ENCODE data around the gene CRYZ. TPM values are rescaled to one million over a fixed set of nuclear protein-coding genes. Genes with fewer than 3 reads are reported as not detected.
"Not testable (repeated sequence)": the region's sequence is repeated elsewhere in the genome, so short reads cannot be mapped to it uniquely, and the experiment has no call there.

CRYZ gene
- total RNA-seq, 1 experiment from 2014 or later: 46.3 TPM

DNA sequence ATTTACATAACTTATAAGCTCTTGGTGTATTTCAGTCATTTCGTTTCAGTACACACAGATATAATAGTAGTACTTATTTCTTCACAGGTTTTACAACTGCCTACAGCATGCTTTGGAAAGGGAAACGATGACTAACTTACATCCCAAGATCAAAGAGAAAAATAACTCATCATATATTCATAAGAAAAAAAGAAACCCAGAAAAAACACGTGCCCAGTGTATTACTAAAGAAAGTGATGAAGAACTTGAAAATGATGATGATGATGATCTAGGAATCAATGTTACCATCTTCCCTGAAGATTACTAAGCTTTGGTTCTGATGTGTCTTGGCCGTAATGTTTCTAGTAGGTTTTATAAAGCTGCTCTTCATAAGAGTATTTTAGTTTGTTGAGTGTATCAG, 31.0 kb upstream of the CRYZ start:
- no peak for TF ChIP-seq EZH2 (IDR thresholded peaks at IDR 0.05; ENCODE audit: borderline replicate concordance, low read depth, low read length, poor library complexity, severe bottlenecking)
- TF ChIP-seq, protein P1, sequence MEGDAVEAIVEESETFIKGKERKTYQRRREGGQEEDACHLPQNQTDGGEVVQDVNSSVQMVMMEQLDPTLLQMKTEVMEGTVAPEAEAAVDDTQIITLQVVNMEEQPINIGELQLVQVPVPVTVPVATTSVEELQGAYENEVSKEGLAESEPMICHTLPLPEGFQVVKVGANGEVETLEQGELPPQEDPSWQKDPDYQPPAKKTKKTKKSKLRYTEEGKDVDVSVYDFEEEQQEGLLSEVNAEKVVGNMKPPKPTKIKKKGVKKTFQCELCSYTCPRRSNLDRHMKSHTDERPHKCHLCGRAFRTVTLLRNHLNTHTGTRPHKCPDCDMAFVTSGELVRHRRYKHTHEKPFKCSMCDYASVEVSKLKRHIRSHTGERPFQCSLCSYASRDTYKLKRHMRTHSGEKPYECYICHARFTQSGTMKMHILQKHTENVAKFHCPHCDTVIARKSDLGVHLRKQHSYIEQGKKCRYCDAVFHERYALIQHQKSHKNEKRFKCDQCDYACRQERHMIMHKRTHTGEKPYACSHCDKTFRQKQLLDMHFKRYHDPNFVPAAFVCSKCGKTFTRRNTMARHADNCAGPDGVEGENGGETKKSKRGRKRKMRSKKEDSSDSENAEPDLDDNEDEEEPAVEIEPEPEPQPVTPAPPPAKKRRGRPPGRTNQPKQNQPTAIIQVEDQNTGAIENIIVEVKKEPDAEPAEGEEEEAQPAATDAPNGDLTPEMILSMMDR (conservative IDR thresholded peaks at IDR 0.05; ENCODE audit: low read depth, low read length): no peak
- TSS peak; percentile 32 for BruUV-seq (replicated peaks)
- Histone ChIP-seq H3K36me3 (ENCODE audit: insufficient read depth, low read length, poor library complexity, severe bottlenecking) (no peaks in the 10 kb centered on the region), H3K9me3 (ENCODE audit: low read depth, low read length, poor library complexity, severe bottlenecking) (no peaks in the 10 kb centered on the region), H3K4me1 (ENCODE audit: insufficient read depth, low read length, poor library complexity, severe bottlenecking) (no peaks in the 10 kb centered on the region), H3K27ac (ENCODE audit: low read depth, low read length, poor library complexity, severe bottlenecking) (no peak overlapping the region), H3K27me3 (replicated peaks; ENCODE audit: insufficient read depth, low read depth, low read length, poor library complexity) (no peaks in the 10 kb centered on the region), H3K4me3 (ENCODE audit: low read depth, low read length, poor library complexity, severe bottlenecking) (no peak overlapping the region)
- intact Hi-C loops (cut with micrococcal nuclease; ENCODE audit: unreplicated experiment): no loop called here
- DNase-seq (ENCODE audit: low spot score): no peak
- POLR2A ChIA-PET (ENCODE audit: low non-redundant PET): no interaction called here
- CTCF ChIA-PET: no interaction called here

DNA sequence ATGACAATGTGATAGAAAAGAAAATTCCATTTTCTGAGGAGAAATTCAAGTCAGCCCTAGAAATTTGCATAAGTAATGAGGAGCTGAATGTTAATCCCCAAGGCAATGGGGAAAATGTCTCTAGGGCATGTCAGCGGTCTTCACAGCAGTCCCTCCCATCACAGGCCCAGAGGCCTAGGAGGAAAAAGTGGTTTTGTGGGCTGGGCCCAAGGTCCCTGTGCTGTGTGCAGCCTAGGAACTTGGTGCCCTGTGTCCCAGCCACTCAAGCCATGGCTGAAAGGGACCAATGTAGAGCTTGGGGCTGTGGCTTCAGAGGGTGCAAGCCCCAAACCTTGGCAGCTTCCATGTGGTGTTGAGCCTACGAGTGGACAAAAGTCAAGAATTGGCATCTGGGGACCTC, 23.8 kb upstream of the CRYZ start:
- H3K4me1 ChIP-seq (ENCODE audit: insufficient read depth, low read length, poor library complexity, severe bottlenecking); H3K9me3 ChIP-seq (ENCODE audit: low read depth, low read length, poor library complexity, severe bottlenecking); POLR2A ChIA-PET (ENCODE audit: low non-redundant PET); DNase-seq (ENCODE audit: low spot score); H3K27me3 ChIP-seq (replicated peaks; ENCODE audit: insufficient read depth, low read depth, low read length, poor library complexity); CTCF ChIA-PET; H3K4me3 ChIP-seq (ENCODE audit: low read depth, low read length, poor library complexity, severe bottlenecking); intact Hi-C loops (cut with micrococcal nuclease; ENCODE audit: unreplicated experiment); H3K27ac ChIP-seq (ENCODE audit: low read depth, low read length, poor library complexity, severe bottlenecking); BruUV-seq (replicated peaks): not testable (repeated sequence)
- peaks cover 27% of the 10 kb centered on the region for H3K36me3 ChIP-seq (ENCODE audit: insufficient read depth, low read length, poor library complexity, severe bottlenecking)

- Histone ChIP-seq H3K36me3 (ENCODE audit: insufficient read depth, low read length, poor library complexity, severe bottlenecking) (peaks cover 28% of the 10 kb centered on the region), H3K27me3 (replicated peaks; ENCODE audit: insufficient read depth, low read depth, low read length, poor library complexity) (no peaks in the 10 kb centered on the region), H3K27ac (ENCODE audit: low read depth, low read length, poor library complexity, severe bottlenecking) (no peak overlapping the region), H3K4me3 (ENCODE audit: low read depth, low read length, poor library complexity, severe bottlenecking) (no peak overlapping the region), H3K4me1 (ENCODE audit: insufficient read depth, low read length, poor library complexity, severe bottlenecking) (no peaks in the 10 kb centered on the region), H3K9me3 (ENCODE audit: low read depth, low read length, poor library complexity, severe bottlenecking) (no peaks in the 10 kb centered on the region)
- no peak for DNase-seq (ENCODE audit: low spot score)
- ChIA-PET POLR2A (ENCODE audit: low non-redundant PET) (no interaction called here), CTCF (no interaction called here)
- TF ChIP-seq, protein P1 (conservative IDR thresholded peaks at IDR 0.05; ENCODE audit: low read depth, low read length): no peak
- TF ChIP-seq EZH2 (IDR thresholded peaks at IDR 0.05; ENCODE audit: borderline replicate concordance, low read depth, low read length, poor library complexity, severe bottlenecking): no peak
- intact Hi-C loops (cut with micrococcal nuclease; ENCODE audit: unreplicated experiment): no loop called here
- no TSS peak for BruUV-seq (replicated peaks)
Measured at GRCh38 chr1:74755475-74755874, 22.6 kb upstream of the CRYZ start.

DNA sequence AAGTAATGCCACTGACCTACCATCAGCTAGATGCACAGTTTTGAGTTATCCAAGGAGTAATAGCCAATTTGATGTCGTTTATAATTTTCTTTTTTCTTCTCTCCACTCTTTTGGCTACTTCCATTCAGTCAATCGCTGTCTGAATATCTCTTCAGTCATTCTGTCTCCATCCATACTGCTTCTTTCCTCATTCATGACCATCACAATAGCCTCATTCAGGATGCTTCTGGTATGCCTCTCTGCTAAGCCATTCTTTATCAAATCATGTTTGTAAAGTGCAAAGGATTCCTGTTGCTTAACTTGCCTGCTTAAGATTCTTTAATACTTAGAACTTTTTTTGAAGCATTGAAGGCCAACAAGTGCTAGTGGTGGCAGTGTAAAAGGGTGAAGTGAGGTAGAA, 20.3 kb upstream of the CRYZ start:
- intact Hi-C loops (cut with micrococcal nuclease; ENCODE audit: unreplicated experiment): no loop called here
- BruUV-seq (replicated peaks): no TSS peak
- peaks cover 34% of the 10 kb centered on the region for H3K36me3 ChIP-seq (ENCODE audit: insufficient read depth, low read length, poor library complexity, severe bottlenecking)
- no peak overlapping the region for H3K27ac ChIP-seq (ENCODE audit: low read depth, low read length, poor library complexity, severe bottlenecking)
- CTCF ChIA-PET: no interaction called here
- no peaks in the 10 kb centered on the region for H3K27me3 ChIP-seq (replicated peaks; ENCODE audit: insufficient read depth, low read depth, low read length, poor library complexity)
- no peak for TF ChIP-seq EZH2 (IDR thresholded peaks at IDR 0.05; ENCODE audit: borderline replicate concordance, low read depth, low read length, poor library complexity, severe bottlenecking)
- TF ChIP-seq, protein P1 (conservative IDR thresholded peaks at IDR 0.05; ENCODE audit: low read depth, low read length): no peak
- no peak for DNase-seq (ENCODE audit: low spot score)
- no peaks in the 10 kb centered on the region for H3K4me1 ChIP-seq (ENCODE audit: insufficient read depth, low read length, poor library complexity, severe bottlenecking)
- POLR2A ChIA-PET (ENCODE audit: low non-redundant PET): no interaction called here
- no peaks in the 10 kb centered on the region for H3K9me3 ChIP-seq (ENCODE audit: low read depth, low read length, poor library complexity, severe bottlenecking)
- H3K4me3 ChIP-seq (ENCODE audit: low read depth, low read length, poor library complexity, severe bottlenecking): no peak overlapping the region
